GM19351 (cell line): ENCODE results near the gene RNU2-63P.
"Not testable (repeated sequence)": the region's sequence is repeated elsewhere in the genome, so short reads cannot be mapped to it uniquely, and the experiment has no call there.

Experiments
- ATAC-seq: cut with Tn5 transposase; IDR thresholded peaks from one replicate; pipeline ENCODE4 v1.9.1; 2021; ENCODE audit warnings: mild to moderate bottlenecking, moderate library complexity; ENCODE audit not compliant: unreplicated experiment

Gene RNU2-63P

DNA sequence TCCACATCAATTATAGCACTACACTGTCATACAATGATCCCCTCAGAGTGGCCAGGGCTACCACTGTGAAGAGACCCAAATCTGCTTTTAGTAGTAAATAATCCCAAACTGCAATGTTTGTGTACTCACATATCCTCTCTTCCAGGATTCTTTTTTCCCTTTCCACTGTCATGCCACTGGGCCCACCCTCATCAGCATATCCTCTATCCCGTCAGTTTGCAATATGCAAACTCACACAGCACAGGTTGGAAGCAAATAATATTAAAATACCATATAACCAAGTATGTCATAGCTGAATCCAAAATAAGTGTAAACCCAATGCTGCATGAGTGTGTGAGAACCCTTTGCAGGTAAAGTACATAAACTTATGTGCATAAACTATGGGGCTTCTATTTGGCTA is 28.9 kb downstream of the RNU2-63P start:
- not testable (repeated sequence) for ATAC-seq

GRCh38 chr2:87985902-87986301 is 30.4 kb downstream of the RNU2-63P start:
- not testable (repeated sequence) for ATAC-seq

DNA sequence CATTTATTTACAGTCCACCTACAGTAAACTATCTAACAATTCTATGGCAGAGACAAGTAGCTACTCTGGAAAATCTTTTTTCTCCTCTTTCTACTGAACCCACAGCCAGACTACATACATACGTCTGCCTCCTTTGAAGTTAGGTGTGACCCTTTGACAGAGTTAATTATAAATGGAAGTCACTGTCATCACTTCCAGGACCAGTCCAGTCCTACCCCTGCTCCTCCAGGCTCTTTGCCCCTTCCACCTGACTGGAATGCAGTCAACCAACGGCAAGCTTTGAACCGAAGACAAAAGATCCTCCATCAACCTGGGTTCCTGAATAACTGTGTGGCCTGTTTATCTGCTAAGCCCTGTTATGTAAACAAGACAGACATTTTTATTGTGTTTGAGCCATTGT is 35.2 kb downstream of the RNU2-63P start:
- ATAC-seq: not testable (repeated sequence)

- not testable (repeated sequence) for ATAC-seq
Measured at GRCh38 chr2:87972385-87972784, 44.0 kb downstream of the RNU2-63P start.
